Measurements from ENCODE around the gene ATP2B1. TPM values are rescaled to one million over a fixed set of nuclear protein-coding genes. Genes with fewer than 3 reads are reported as not detected.

Gene ATP2B1
- polyA plus RNA-seq, 1 donor = 95.6 TPM

DNA sequence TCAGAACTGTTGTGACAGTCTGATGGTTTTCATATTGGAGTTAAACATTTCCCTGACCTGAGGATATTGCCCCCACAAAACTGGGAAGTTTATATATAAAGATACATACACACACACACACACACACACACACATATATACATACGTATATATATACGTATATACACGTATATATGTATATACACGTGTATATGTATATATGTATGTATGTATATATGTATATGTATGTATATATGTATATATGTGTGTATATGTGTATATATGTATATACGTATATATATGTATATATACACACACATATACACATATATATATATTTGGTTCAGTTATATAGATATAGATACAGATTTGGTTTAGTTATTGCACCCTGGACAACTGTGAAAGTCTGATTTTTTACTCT is 65.7 kb downstream of the ATP2B1 start:
- peaks cover 6% of the 10 kb centered on the region for H3K4me1 ChIP-seq (ENCODE audit: control insufficient read depth, insufficient read depth, low read length)
- H3K27me3 ChIP-seq (ENCODE audit: control insufficient read depth, insufficient read depth, low read length) = no peaks in the 10 kb centered on the region
- WGBS (ENCODE audit: insufficient coverage, low lambda C conversion rate) = no CpG with 5 or more reads among the region's 5 CpGs
- H3K4me3 ChIP-seq (ENCODE audit: low read length) = no peak overlapping the region
- H3K36me3 ChIP-seq (ENCODE audit: control insufficient read depth, insufficient read depth, low read length) = peaks cover 13% of the 10 kb centered on the region
- H3K9me3 ChIP-seq (ENCODE audit: control insufficient read depth, low read depth, low read length) = no peaks in the 10 kb centered on the region
- no peak overlapping the region for H3K27ac ChIP-seq (ENCODE audit: low read length)
- DNase-seq = no peak

DNA sequence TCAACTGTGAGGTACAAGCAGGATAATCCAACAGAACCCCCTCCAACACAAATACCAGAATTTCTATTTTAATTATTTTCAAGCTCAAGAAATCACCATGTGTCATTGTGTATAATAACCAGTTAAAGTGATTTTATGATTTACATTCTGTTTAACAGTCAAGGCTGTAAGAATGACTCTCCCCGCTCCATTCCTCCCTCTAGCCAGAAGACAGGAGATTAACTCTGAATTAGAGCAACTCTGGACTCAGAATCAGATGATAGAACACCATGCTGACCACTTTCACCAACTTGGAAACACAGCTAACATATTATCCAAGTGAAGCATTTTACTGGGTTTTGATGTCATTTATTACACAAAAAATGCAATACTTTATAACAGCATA is 71.9 kb downstream of the ATP2B1 start:
- Histone ChIP-seq H3K27ac (ENCODE audit: low read length) (no peak overlapping the region), H3K27me3 (ENCODE audit: control insufficient read depth, insufficient read depth, low read length) (no peaks in the 10 kb centered on the region), H3K4me1 (ENCODE audit: control insufficient read depth, insufficient read depth, low read length) (peaks cover 8% of the 10 kb centered on the region), H3K36me3 (ENCODE audit: control insufficient read depth, insufficient read depth, low read length) (peaks cover 18% of the 10 kb centered on the region), H3K9me3 (ENCODE audit: control insufficient read depth, low read depth, low read length) (no peaks in the 10 kb centered on the region), H3K4me3 (ENCODE audit: low read length) (no peak overlapping the region)
- DNase-seq = no peak
- 60% methylated on average over 1 of the region's 1 CpG for WGBS (ENCODE audit: insufficient coverage, low lambda C conversion rate)

DNA sequence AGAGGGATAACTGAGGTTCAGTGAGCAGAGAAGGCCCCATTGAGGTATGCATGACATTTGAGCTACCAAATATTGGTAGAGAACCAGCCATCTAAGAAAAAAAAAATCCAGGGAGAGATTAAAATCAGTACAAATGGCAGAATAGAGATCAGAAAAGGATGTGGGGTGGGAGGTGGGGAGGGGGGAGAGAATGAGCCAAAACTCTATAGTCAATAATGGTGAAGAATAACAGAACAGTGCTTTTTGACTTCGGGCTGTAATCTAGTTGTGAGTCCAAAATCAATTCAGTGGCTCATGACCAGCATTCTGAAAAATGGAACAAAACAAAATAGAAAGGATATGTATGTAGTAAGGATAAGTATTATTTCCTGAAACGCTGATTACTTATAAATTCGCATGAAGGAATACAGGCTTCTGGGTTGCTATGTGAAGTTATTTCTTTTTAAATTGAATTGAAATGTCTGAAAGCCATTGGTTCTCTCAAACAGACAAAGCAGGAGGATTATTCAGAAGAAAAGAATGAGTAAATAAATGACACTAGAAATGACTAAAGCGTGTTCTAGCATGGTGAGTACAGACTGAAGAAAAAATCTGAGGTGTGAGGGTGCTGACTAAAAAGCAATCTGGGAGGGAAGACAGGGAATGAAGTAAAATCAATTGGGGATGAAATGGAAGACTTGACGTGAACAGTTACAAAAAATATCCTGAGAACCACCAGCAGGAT is 72.4 kb downstream of the ATP2B1 start:
- 94% methylated on average over 4 of the region's 5 CpGs for WGBS (ENCODE audit: insufficient coverage, low lambda C conversion rate)
- no peaks in the 10 kb centered on the region for H3K9me3 ChIP-seq (ENCODE audit: control insufficient read depth, low read depth, low read length)
- H3K4me1 ChIP-seq (ENCODE audit: control insufficient read depth, insufficient read depth, low read length) = peaks cover 13% of the 10 kb centered on the region
- no peak overlapping the region for H3K4me3 ChIP-seq (ENCODE audit: low read length)
- no peaks in the 10 kb centered on the region for H3K27me3 ChIP-seq (ENCODE audit: control insufficient read depth, insufficient read depth, low read length)
- H3K36me3 ChIP-seq (ENCODE audit: control insufficient read depth, insufficient read depth, low read length) = peaks cover 18% of the 10 kb centered on the region
- no peak for DNase-seq
- no peak overlapping the region for H3K27ac ChIP-seq (ENCODE audit: low read length)

DNA sequence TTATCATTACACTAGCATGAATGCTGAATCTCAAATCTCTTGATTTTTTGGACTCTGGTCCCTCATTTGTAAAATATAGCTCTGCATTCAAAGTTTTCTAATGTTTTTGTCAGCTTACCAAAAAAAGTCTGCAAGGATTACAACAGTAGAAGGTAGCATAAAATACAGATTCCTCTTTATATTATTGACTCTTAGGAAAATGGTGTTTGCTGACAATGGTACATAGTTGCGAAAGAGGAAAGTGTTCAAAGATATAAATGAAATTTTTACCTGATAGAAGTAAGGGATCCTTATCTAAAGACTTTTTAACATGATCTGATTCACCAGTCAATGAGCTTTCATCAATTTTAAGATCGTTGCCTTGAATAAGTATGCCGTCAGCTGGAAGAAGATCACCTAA is 74.1 kb downstream of the ATP2B1 start:
- Histone ChIP-seq H3K27ac (ENCODE audit: low read length) (no peak overlapping the region), H3K4me3 (ENCODE audit: low read length) (no peak overlapping the region), H3K4me1 (ENCODE audit: control insufficient read depth, insufficient read depth, low read length) (peaks cover 13% of the 10 kb centered on the region), H3K27me3 (ENCODE audit: control insufficient read depth, insufficient read depth, low read length) (no peaks in the 10 kb centered on the region), H3K36me3 (ENCODE audit: control insufficient read depth, insufficient read depth, low read length) (peaks cover 14% of the 10 kb centered on the region), H3K9me3 (ENCODE audit: control insufficient read depth, low read depth, low read length) (no peaks in the 10 kb centered on the region)
- WGBS (ENCODE audit: insufficient coverage, low lambda C conversion rate) = no CpG with 5 or more reads among the region's 3 CpGs
- DNase-seq = no peak

DNA sequence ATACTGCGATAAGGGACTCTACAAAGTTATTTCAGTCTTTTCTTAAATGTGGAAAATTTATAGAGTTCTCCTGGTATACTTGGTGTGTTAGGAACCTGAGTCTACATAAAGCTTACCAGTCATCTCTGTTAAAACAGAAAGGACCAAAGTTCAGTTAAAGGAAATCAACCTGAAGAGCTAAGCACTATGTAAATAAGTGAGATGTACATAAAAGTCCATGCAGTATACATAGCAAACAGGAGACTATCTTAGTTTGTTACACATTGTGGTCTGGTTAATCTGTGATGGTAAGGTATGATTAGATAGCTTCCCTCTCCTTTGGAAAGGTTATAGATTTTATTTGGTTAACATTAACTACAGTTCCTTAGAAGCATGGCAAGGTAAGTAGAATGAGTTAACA is 75.9 kb downstream of the ATP2B1 start:
- no CpG with 5 or more reads among the region's 1 CpG for WGBS (ENCODE audit: insufficient coverage, low lambda C conversion rate)
- Histone ChIP-seq H3K4me3 (ENCODE audit: low read length) (no peak overlapping the region), H3K4me1 (ENCODE audit: control insufficient read depth, insufficient read depth, low read length) (peaks cover 13% of the 10 kb centered on the region), H3K9me3 (ENCODE audit: control insufficient read depth, low read depth, low read length) (no peaks in the 10 kb centered on the region), H3K27me3 (ENCODE audit: control insufficient read depth, insufficient read depth, low read length) (no peaks in the 10 kb centered on the region), H3K36me3 (ENCODE audit: control insufficient read depth, insufficient read depth, low read length) (peaks cover 18% of the 10 kb centered on the region), H3K27ac (ENCODE audit: low read length) (peak overlapping the region; percentile 41)
- DNase-seq = peak; percentile 36 to 73

DNA sequence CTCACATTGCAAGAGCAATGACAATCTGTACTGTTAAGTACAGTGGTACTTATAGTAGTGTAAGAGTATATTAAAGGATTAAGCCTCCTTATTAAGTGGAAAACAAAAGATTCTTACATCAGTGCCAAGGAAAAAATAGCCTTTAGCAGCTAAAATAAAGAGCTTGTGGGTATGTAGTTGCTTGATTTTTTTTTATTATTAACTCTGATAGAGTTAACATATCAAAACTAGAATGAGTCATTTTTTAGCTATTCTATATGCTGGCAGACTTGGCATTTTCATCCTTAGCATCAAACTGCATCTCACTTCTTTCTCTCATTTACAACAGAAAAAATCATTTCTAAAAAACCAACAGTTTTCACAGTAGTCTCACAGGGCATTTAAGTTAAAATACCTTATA is 86.5 kb downstream of the ATP2B1 start:
- Histone ChIP-seq H3K27ac (ENCODE audit: low read length) (no peak overlapping the region), H3K4me3 (ENCODE audit: low read length) (no peak overlapping the region), H3K9me3 (ENCODE audit: control insufficient read depth, low read depth, low read length) (no peaks in the 10 kb centered on the region), H3K27me3 (ENCODE audit: control insufficient read depth, insufficient read depth, low read length) (no peaks in the 10 kb centered on the region), H3K4me1 (ENCODE audit: control insufficient read depth, insufficient read depth, low read length) (no peaks in the 10 kb centered on the region), H3K36me3 (ENCODE audit: control insufficient read depth, insufficient read depth, low read length) (peaks cover 16% of the 10 kb centered on the region)
- DNase-seq = no peak

DNA sequence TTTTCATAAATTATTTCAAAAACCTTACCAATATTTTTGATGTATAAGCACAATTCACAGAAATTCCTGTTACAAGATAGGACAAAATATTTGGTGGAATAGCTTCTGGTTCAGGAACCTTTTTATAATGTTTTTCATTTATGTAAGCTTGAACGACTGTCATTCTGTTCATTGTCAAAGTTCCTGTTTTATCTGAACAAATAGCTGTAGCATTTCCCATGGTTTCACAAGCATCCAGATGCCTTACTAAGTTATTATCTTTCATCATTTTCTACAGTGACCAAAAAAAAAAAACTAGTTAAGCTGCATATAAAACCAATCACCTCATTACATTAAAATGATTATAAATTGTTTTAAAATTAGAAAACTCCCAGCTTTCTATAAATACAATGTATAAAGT is 87.1 kb downstream of the ATP2B1 start:
- H3K4me3 ChIP-seq (ENCODE audit: low read length) = no peak overlapping the region
- WGBS (ENCODE audit: insufficient coverage, low lambda C conversion rate) = 67% methylated on average over 1 of the region's 1 CpG

DNA sequence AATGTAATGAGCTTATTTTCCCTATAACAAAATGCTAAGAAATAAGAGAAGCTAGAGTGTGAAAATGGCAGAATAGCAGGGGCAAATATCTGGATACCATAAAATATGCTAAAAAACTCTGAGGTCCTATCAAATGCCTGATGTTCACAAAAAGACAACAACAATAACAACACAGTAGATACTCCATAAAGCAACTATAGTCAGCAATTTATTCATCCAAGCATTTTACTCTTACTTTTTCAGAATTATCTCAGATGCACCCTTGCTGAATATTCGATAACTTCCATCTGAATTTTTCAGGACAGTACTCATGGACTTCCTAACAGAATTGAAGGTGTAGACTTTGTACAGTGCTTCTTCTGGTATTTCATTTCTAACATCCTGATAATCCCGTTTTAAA is 88.9 kb downstream of the ATP2B1 start:
- H3K27me3 ChIP-seq (ENCODE audit: control insufficient read depth, insufficient read depth, low read length) = no peaks in the 10 kb centered on the region
- no peaks in the 10 kb centered on the region for H3K4me1 ChIP-seq (ENCODE audit: control insufficient read depth, insufficient read depth, low read length)
- no peak overlapping the region for H3K4me3 ChIP-seq (ENCODE audit: low read length)
- 80% methylated on average over 1 of the region's 2 CpGs for WGBS (ENCODE audit: insufficient coverage, low lambda C conversion rate)
- no peak overlapping the region for H3K27ac ChIP-seq (ENCODE audit: low read length)
- DNase-seq = no peak
- peaks cover 12% of the 10 kb centered on the region for H3K36me3 ChIP-seq (ENCODE audit: control insufficient read depth, insufficient read depth, low read length)
- no peaks in the 10 kb centered on the region for H3K9me3 ChIP-seq (ENCODE audit: control insufficient read depth, low read depth, low read length)

More for the DNA sequence above, 87.1 kb downstream of the ATP2B1 start:
- DNase-seq = no peak
- H3K27ac ChIP-seq (ENCODE audit: low read length) = no peak overlapping the region
- H3K4me1 ChIP-seq (ENCODE audit: control insufficient read depth, insufficient read depth, low read length) = no peaks in the 10 kb centered on the region
- H3K9me3 ChIP-seq (ENCODE audit: control insufficient read depth, low read depth, low read length) = no peaks in the 10 kb centered on the region
- H3K27me3 ChIP-seq (ENCODE audit: control insufficient read depth, insufficient read depth, low read length) = no peaks in the 10 kb centered on the region
- H3K36me3 ChIP-seq (ENCODE audit: control insufficient read depth, insufficient read depth, low read length) = peaks cover 18% of the 10 kb centered on the region

DNA sequence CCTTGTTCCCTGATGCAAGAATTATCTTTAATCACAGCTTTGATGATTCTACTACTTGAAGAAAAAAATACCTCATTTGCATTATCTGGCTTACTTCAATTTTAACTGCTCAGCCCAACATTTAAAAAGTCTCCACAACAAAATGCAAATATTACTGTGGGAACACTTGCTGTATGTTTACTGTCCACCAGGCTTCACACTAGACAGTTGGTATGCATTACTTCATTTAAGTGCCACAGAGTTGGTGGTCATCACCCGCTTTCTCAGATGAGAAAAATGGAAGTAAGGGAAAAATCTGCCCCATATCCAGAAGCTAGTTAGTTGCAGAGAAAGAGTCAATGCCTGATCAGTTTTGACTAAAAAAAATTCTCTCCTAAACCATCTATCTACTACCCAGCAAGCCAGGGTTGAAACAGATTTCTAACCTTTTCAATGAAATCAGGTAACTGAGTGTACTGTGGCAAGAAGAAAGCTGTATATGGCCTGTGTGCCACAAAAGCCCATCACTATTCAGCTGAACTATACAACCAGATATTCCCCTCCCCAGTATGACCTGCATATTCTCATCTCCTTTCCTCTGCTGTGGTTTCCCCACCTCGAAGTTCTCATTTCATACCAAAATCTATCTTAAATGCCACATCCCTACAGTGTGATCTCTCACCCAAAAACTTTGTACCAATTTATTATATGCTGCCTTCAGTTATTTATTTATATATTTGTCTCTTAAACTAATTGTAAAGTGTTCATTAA is 90.3 kb downstream of the ATP2B1 start:
- H3K9me3 ChIP-seq (ENCODE audit: control insufficient read depth, low read depth, low read length) = no peaks in the 10 kb centered on the region
- H3K27me3 ChIP-seq (ENCODE audit: control insufficient read depth, insufficient read depth, low read length) = no peaks in the 10 kb centered on the region
- no peak overlapping the region for H3K27ac ChIP-seq (ENCODE audit: low read length)
- 83% methylated on average over 1 of the region's 2 CpGs for WGBS (ENCODE audit: insufficient coverage, low lambda C conversion rate)
- H3K36me3 ChIP-seq (ENCODE audit: control insufficient read depth, insufficient read depth, low read length) = peaks cover 17% of the 10 kb centered on the region
- no peak overlapping the region for H3K4me3 ChIP-seq (ENCODE audit: low read length)
- DNase-seq = no peak
- no peaks in the 10 kb centered on the region for H3K4me1 ChIP-seq (ENCODE audit: control insufficient read depth, insufficient read depth, low read length)

DNA sequence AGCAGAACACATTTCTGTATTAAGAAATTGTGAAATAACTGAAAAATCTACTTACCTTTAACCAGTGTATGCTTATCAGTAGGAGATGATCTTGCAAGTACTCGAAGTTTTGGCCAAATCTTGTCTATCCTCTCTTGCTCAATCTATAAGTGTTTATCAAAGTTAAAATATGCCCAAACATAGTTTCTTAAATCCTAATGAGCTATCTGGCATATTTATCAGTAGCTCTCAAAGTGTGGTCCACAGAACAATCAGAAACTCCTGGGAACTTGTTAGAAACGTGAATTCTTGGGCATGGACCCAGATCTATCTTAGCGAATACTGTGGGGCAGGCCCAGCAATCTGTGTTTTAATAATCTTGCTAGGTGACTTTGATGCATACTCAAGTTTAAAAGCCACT is 98.3 kb downstream of the ATP2B1 start:
- no peak for DNase-seq
- Histone ChIP-seq H3K27me3 (ENCODE audit: control insufficient read depth, insufficient read depth, low read length) (no peaks in the 10 kb centered on the region), H3K4me3 (ENCODE audit: low read length) (no peak overlapping the region), H3K9me3 (ENCODE audit: control insufficient read depth, low read depth, low read length) (no peaks in the 10 kb centered on the region), H3K36me3 (ENCODE audit: control insufficient read depth, insufficient read depth, low read length) (peaks cover 37% of the 10 kb centered on the region), H3K27ac (ENCODE audit: low read length) (no peak overlapping the region), H3K4me1 (ENCODE audit: control insufficient read depth, insufficient read depth, low read length) (no peaks in the 10 kb centered on the region)
- WGBS (ENCODE audit: insufficient coverage, low lambda C conversion rate) = 100% methylated on average over 1 of the region's 3 CpGs

DNA sequence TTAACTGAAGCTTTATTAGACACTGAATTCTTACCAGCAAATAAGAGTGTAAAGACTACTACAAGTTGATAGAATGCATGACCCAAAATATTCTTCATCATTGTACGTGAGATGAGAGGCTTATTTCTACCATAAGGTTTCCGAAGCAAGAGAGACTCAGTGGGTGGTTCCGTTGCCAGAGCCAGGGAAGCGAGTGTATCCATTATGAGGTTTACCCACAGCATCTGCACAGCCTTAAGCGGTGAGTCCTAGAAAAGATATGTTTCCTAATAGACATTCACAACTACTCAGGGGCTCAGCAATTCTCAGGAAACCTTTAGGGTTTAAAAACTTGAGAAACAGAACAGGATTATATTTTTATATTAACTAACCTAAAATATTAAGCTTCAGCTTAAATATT is 105.0 kb downstream of the ATP2B1 start:
- no peaks in the 10 kb centered on the region for H3K9me3 ChIP-seq (ENCODE audit: control insufficient read depth, low read depth, low read length)
- no CpG with 5 or more reads among the region's 5 CpGs for WGBS (ENCODE audit: insufficient coverage, low lambda C conversion rate)
- H3K27ac ChIP-seq (ENCODE audit: low read length) = no peak overlapping the region
- no peaks in the 10 kb centered on the region for H3K4me1 ChIP-seq (ENCODE audit: control insufficient read depth, insufficient read depth, low read length)
- H3K4me3 ChIP-seq (ENCODE audit: low read length) = no peak overlapping the region
- H3K36me3 ChIP-seq (ENCODE audit: control insufficient read depth, insufficient read depth, low read length) = peaks cover 44% of the 10 kb centered on the region
- no peaks in the 10 kb centered on the region for H3K27me3 ChIP-seq (ENCODE audit: control insufficient read depth, insufficient read depth, low read length)
- DNase-seq = no peak

All from large intestine (tissue), 3 donors.